Tibial nerve (tissue), 3 donors: ENCODE results near the gene HADHB.

Experiments
- CTCF ChIP-seq, 5 experiments: fragments of 200-600 bp in 3 of 5; fragments of 450-650 bp in 2 of 5; sonication (generic) in 3 of 5; IDR thresholded peaks; one replicate each; pipeline ENCODE4 v1.5.1; 2016 to 2019; ENCODE audit warnings: antibody characterized with exemption in 5 of 5, mild to moderate bottlenecking in 3 of 5, moderate library complexity in 2 of 5
- POLR2A ChIP-seq, 2 donors: fragments of 450-650 bp; IDR thresholded peaks; one replicate each; pipeline ENCODE4 v1.6.1; 2017; ENCODE audit warnings: antibody characterized with exemption in 2 of 2, mild to moderate bottlenecking in 2 of 2, moderate library complexity in 2 of 2

- no peak for TF ChIP-seq CTCF (IDR thresholded peaks at IDR 0.05)
- TF ChIP-seq POLR2A (IDR thresholded peaks at IDR 0.05): no peak
These were observed 543 bp downstream of the HADHB start for GRCh38 chr2:26245231-26245732.
